Mucosa of stomach (tissue), 1 donor: ENCODE measurements around the gene AIDA.
"Not testable (repeated sequence)": the region's sequence is repeated elsewhere in the genome, so short reads cannot be mapped to it uniquely, and the experiment has no call there.

ENCODE experiments used
- H3K27me3 ChIP-seq: one replicate; pipeline ENCODE4 v1.7.0; 2013; ENCODE audit warnings: mild to moderate bottlenecking, low read length; ENCODE audit not compliant: control insufficient read depth, insufficient read depth
- H3K36me3 ChIP-seq: one replicate; pipeline ENCODE4 v1.7.0; 2013; ENCODE audit warnings: low read length; ENCODE audit not compliant: control insufficient read depth, insufficient read depth
- H3K4me1 ChIP-seq: one replicate; pipeline ENCODE4 v1.7.0; 2013; ENCODE audit warnings: mild to moderate bottlenecking, low read length; ENCODE audit not compliant: control insufficient read depth, insufficient read depth
- H3K4me3 ChIP-seq: one replicate; pipeline ENCODE4 v1.7.0; 2013; ENCODE audit warnings: low read length
- H3K9ac ChIP-seq: one replicate; pipeline ENCODE4 v1.7.0; 2013; ENCODE audit warnings: mild to moderate bottlenecking, low read length, moderate library complexity
- H3K9me3 ChIP-seq: one replicate; pipeline ENCODE4 v1.7.0; 2013; ENCODE audit warnings: mild to moderate bottlenecking, low read length, moderate library complexity; ENCODE audit not compliant: control insufficient read depth
- donor health status: Pancreatic carcinoma.

The AIDA gene

GRCh38 chr1:222712253-222713090 lies at the start of gene AIDA, which contains the start of gene BROX:
AIDA (minus strand) TSS chr1:222712491; CDS start chr1:222712317, 174 bp downstream.
BROX (plus strand) TSS chr1:222712564; CDS start chr1:222715700, 3,136 bp downstream.
- peaks cover 14% of the 10 kb centered on the region for H3K4me1 ChIP-seq
- no peaks in the 10 kb centered on the region for H3K9me3 ChIP-seq
- H3K27me3 ChIP-seq, result no peaks in the 10 kb centered on the region
- H3K4me3 ChIP-seq, result peak within 1 kb of the TSS; percentile 81
- peak within 1 kb of the TSS; percentile 93 for H3K9ac ChIP-seq
- H3K36me3 ChIP-seq, result no peaks in the 10 kb centered on the region

- Histone ChIP-seq H3K4me3 (no peak overlapping the region), H3K9ac (no peak overlapping the region), H3K9me3 (no peaks in the 10 kb centered on the region), H3K36me3 (no peaks in the 10 kb centered on the region), H3K4me1 (no peaks in the 10 kb centered on the region), H3K27me3 (no peaks in the 10 kb centered on the region)
These were observed 48.8 kb upstream of the AIDA start for GRCh38 chr1:222761083-222761482.

GRCh38 chr1:222759451-222760035 lies 47.3 kb upstream of the AIDA start:
- Histone ChIP-seq H3K4me3 (no peak overlapping the region), H3K9ac (no peak overlapping the region), H3K36me3 (no peaks in the 10 kb centered on the region)

GRCh38 chr1:222757646-222758268 lies 45.5 kb upstream of the AIDA start:
- Histone ChIP-seq H3K4me1 (no peaks in the 10 kb centered on the region), H3K9me3 (no peaks in the 10 kb centered on the region), H3K27me3 (no peaks in the 10 kb centered on the region), H3K9ac (no peak overlapping the region), H3K36me3 (no peaks in the 10 kb centered on the region), H3K4me3 (no peak overlapping the region)

More at GRCh38 chr1:222759451-222760035, 47.3 kb upstream of the AIDA start:
- Histone ChIP-seq H3K4me1 (no peaks in the 10 kb centered on the region), H3K27me3 (no peaks in the 10 kb centered on the region), H3K9me3 (no peaks in the 10 kb centered on the region)

- Histone ChIP-seq H3K4me3 (no peak overlapping the region), H3K36me3 (no peaks in the 10 kb centered on the region), H3K9me3 (no peaks in the 10 kb centered on the region), H3K27me3 (no peaks in the 10 kb centered on the region), H3K4me1 (no peaks in the 10 kb centered on the region), H3K9ac (no peak overlapping the region)
These were observed 42.3 kb upstream of the AIDA start for GRCh38 chr1:222754366-222755139.

GRCh38 chr1:222751255-222751654 lies 39.0 kb upstream of the AIDA start:
- no peaks in the 10 kb centered on the region for H3K27me3 ChIP-seq
- no peak overlapping the region for H3K9ac ChIP-seq
- H3K9me3 ChIP-seq, result no peaks in the 10 kb centered on the region
- no peak overlapping the region for H3K4me3 ChIP-seq
- H3K36me3 ChIP-seq, result peaks cover 5% of the 10 kb centered on the region
- no peaks in the 10 kb centered on the region for H3K4me1 ChIP-seq

GRCh38 chr1:222750651-222751050 lies 38.4 kb upstream of the AIDA start:
- no peaks in the 10 kb centered on the region for H3K27me3 ChIP-seq
- no peak overlapping the region for H3K9ac ChIP-seq
- no peak overlapping the region for H3K4me3 ChIP-seq
- no peaks in the 10 kb centered on the region for H3K9me3 ChIP-seq
- H3K4me1 ChIP-seq, result no peaks in the 10 kb centered on the region
- peaks cover 5% of the 10 kb centered on the region for H3K36me3 ChIP-seq

- Histone ChIP-seq H3K4me1 (no peaks in the 10 kb centered on the region), H3K36me3 (peaks cover 5% of the 10 kb centered on the region), H3K4me3 (no peak overlapping the region), H3K9ac (no peak overlapping the region), H3K9me3 (no peaks in the 10 kb centered on the region), H3K27me3 (no peaks in the 10 kb centered on the region)
These were observed 37.6 kb upstream of the AIDA start for GRCh38 chr1:222749927-222750326.

- H3K36me3 ChIP-seq, H3K4me1 ChIP-seq, H3K9me3 ChIP-seq, H3K27me3 ChIP-seq, H3K4me3 ChIP-seq: not testable (repeated sequence)
- peak overlapping the region; percentile 22 for H3K9ac ChIP-seq
These were observed 29.6 kb upstream of the AIDA start for GRCh38 chr1:222741630-222742457.

- H3K36me3 ChIP-seq, result no peaks in the 10 kb centered on the region
- peak overlapping the region; percentile 89 for H3K9ac ChIP-seq
- no peaks in the 10 kb centered on the region for H3K27me3 ChIP-seq
- no peaks in the 10 kb centered on the region for H3K9me3 ChIP-seq
- H3K4me1 ChIP-seq, result peaks cover 13% of the 10 kb centered on the region
- peak overlapping the region; percentile 60 for H3K4me3 ChIP-seq
These were observed 27.6 kb upstream of the AIDA start for GRCh38 chr1:222739929-222740328.

- Histone ChIP-seq H3K4me3 (peak overlapping the region; percentile 85), H3K9me3 (no peaks in the 10 kb centered on the region), H3K27me3 (no peaks in the 10 kb centered on the region), H3K9ac (peak overlapping the region; percentile 89), H3K36me3 (no peaks in the 10 kb centered on the region), H3K4me1 (peaks cover 13% of the 10 kb centered on the region)
These were observed 27.2 kb upstream of the AIDA start for GRCh38 chr1:222739465-222739864.
